ENCODE results near the gene ZBTB42.

Gene ZBTB42

DNA sequence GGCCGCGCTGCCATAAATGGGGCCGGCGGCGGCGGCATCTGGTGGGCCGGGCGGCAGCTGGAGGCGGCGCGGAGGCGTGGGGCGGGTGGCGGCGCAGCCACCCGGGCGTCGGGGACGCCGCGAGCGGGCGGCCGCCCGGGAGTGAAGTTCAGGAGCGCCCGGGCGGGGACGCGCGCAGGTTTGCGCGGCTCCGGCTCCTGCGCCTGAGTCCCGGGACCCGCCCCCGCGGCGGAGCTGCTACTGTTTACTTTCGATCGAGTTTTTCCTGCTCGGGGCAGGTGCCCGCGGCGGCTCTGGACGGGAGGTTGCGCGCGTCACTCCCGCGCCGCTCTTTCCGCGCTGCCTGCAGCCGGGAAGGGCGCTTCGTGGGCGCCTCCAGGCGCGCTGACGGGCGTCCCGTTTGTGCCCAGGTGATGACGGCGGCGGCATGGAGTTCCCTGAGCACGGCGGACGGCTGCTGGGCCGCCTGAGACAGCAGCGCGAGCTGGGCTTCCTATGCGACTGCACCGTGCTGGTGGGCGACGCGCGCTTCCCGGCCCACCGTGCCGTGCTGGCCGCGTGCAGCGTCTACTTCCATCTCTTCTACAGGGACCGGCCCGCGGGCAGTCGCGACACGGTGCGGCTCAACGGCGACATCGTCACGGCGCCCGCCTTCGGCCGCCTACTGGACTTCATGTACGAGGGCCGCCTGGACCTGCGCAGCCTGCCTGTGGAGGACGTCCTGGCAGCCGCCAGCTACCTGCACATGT, at the start of gene ZBTB42:
Gene ZBTB42, plus strand, starts transcription at position 331 of the 749 bp plus-strand sequence. Its CDS starts 97 bp downstream, at position 428.
- DNase-seq (ENCODE audit: low spot score), result no peak

DNA sequence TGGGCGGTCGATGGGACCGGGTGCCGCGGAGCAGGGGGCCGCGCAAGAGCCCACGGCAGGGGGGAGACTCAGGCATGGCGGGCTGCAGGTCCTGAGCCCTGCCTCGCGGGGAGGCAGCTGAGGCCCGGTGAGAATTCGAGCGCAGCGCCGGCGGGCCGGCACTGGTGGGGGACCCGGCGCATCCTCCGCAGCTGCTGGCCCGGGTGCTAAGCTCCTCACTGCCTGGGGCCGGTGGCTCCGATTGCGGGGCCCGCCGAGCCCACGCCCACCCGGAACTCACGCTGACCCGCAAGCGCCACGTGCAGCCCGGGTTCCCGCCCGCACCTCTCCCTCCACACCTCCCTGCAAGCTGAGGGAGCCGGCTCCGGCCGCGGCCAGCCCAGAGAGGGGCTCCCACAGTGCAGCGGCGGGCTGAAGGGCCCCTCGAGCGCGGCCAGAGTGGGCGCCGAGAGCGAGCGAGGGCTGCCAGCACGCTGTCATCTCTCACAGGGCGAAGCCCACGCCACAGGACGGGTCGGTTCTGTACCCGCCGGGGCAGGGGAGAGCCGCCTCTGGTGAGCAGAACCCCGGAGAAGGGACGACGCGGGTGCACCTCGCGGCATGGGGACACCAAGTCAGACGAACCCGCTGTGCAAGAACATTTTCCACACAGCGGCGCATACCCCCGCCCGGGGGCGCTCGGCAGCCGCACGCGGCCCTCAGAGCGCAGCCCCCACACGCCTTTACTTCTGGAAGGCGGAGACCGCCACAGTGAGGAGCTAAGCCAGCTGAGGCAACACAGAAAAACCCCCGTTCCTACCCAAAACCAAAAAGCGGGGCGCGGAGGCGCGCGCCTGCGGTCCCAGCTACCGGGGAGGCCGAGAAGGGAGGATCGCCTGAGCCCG, 49.1 kb upstream of the ZBTB42 start:
- DNase-seq (ENCODE audit: low spot score), result no peak

DNA sequence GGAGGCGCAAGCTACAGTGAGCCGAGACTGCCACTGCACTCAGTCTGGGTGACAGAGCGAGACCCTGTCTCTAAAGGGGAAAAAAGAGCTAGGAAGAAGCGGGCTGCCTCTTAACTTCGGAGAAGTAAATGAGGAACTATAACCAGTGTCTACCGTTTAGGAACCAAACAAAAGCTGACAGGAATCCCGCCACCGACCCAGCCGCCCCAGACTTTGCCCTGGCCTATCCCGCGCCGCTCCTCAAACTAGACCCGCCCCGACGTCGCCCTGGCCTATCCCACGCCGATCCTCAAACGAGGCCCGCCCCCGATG, 48.5 kb upstream of the ZBTB42 start:
- no peak for DNase-seq (ENCODE audit: low spot score)

DNA sequence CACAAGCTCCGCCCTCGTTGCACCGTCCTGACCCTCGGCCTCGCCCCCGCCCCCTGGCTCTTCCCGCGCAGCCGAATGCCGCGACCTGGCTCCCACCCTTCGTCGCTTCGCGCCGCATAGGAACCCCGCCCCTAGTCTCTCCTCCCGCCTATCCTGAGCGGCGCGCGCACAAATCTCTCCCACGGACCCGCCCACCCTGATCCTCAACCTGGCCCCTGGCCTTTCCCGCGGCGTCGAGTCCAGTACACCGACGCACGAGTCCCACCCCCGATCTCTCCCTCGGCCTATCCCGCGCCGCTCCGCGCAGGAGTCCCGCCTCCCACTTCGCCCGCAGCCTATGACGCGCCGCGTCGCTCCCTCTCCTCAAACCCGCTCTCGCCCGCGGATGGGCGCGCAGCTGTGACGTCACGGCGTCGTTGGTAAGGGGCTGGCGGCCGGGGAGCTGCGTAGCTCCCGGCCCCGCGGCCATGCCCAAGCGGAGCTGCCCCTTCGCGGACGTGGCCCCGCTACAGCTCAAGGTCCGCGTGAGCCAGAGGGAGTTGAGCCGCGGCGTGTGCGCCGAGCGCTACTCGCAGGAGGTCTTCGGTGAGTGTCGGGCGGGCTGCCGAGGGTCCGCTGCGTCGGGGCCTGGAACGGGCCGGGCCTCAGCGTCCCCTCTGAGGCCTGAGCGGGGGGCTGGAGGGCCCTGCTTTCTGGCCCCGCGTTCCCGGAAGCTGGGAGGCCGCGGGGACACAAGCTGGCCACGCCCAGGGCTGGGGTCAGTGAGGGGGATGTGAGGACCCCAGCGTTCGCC, 48.0 kb upstream of the ZBTB42 start, which contains the start of gene SIVA1:
Gene SIVA1, plus strand, starts transcription at position 413 of the 793 bp plus-strand sequence. Its CDS starts 55 bp downstream, at position 468.
- peak; percentile 99 for DNase-seq (ENCODE audit: low spot score)

DNA sequence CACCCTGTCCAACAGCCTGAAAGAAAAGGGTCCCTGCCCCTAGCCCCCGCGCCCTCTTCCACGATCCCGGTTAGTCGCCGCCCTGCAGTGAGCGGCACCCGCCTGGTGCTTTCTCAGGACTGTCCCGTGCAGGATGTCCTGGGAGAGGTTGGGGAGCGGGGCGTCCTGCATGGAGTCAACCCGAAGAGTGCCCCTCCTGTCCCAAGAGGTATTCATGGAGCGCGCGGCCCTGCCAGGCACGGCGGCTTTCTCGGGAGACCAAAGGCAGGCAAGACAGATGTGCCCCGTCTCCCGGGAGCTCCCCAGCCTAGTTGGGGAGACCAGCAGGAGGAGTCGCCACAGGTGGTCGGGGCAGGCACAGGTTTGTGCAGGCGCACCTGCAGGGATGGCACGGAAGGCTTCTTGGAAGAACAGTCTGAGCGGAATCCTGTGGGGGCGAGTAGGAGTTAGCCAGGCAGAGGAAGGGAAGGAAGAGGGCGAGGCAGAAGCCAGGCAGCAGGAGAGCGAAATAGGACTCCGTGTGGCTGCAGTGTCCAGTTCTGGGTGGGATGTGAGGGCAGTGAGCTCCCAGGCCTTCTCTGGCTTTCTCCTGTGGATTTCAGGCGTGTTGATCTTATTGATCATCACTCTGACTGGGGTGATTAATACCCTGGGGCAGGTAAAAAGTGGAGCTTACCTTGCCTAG, 47.2 kb upstream of the ZBTB42 start:
- DNase-seq (ENCODE audit: low spot score), result no peak

DNA sequence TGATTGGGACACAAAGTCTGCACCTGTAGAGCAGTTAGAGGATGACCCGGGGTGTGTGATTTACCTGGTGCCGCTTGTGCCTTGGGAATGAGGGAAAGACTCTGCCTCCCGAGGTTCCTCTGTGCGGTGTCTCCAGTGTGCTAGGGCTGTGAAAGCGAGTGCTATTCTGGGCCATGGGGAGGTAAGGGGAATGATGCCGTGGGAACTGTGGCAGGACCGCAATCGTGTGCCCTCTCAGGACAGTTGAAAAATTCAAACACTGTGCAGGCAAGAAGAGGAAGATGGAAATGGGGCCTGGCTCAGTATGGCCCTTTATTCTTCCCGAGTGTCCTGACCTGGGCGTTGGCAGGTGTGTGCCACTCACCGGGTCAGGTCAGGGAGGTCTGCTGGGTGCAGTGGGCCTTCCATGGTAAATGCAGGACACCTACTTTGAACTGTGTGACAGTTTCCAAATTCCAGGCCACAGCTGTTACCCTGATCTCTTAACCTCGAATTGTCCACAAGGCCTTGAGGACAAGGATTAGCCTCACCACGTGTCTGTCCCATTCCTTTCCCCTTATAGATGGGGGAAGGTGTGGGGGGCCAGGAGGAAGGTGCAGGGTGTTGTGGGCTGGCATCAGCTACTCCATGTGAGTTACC, 46.6 kb upstream of the ZBTB42 start:
- no peak for DNase-seq (ENCODE audit: low spot score)

DNA sequence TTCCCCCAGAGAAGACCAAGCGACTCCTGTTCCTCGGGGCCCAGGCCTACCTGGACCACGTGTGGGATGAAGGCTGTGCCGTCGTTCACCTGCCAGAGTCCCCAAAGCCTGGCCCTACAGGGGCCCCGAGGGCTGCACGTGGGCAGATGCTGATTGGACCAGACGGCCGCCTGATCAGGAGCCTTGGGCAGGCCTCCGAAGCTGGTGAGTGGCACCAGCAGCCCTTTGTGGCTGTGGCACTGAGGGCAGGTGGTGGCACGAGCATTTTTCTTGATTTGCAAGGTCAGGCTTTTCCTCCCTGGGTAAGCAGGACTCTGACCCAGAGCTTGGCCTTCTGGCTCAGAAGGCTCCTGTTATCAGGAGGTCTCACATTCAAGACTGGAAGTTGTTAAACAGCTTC, 45.3 kb upstream of the ZBTB42 start:
- DNase-seq (ENCODE audit: low spot score), result no peak

DNA sequence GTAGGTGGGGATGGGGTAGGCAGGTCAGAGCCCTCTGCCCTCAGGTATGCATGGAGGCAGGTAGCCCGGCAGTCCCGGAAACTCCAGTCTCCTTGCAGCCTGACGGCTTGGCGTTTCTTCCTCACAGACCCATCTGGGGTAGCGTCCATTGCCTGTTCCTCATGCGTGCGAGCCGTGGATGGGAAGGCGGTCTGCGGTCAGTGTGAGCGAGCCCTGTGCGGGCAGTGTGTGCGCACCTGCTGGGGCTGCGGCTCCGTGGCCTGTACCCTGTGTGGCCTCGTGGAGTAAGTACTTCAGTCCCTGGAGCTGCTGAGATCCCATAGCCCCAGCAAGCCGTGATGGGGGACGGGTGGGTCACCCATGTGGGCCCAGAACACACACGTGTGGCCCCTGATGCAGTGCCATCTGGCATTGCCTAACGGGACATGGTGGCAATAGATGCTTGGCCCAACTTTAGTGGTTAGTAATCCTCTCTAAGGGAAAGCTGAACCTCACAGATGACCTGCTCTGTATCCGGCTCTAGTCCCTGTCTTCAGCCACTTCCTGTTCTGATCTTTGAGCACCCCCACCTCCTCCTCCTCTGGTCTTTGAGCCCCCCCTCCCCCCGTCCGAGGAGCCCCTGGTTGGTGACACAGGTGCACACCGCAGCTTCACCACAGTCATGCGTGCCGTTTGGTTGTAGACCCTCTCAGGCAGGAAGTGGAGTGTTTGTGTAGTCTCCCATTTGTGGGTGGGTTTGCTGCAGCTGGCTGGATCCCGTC, 44.2 kb upstream of the ZBTB42 start:
- no peak for DNase-seq (ENCODE audit: low spot score)

DNA sequence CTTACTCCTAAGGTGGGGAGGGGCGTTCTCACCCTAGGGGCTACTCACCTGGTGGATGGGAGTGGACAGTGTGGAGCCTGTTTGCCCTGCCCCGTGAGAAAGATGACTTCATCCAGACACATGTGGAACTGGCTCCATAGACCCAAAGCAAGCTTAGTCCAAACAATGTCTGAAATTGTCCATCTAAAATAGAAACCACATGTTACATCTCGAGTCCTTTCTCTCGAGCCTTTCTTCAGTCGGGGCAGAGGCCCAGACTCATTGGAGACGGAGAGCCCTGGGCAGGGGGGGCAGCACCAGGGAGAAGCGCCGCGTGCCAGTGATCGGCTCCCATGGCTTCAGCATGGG, 43.7 kb upstream of the ZBTB42 start:
- DNase-seq (ENCODE audit: low spot score), result no peak

DNA sequence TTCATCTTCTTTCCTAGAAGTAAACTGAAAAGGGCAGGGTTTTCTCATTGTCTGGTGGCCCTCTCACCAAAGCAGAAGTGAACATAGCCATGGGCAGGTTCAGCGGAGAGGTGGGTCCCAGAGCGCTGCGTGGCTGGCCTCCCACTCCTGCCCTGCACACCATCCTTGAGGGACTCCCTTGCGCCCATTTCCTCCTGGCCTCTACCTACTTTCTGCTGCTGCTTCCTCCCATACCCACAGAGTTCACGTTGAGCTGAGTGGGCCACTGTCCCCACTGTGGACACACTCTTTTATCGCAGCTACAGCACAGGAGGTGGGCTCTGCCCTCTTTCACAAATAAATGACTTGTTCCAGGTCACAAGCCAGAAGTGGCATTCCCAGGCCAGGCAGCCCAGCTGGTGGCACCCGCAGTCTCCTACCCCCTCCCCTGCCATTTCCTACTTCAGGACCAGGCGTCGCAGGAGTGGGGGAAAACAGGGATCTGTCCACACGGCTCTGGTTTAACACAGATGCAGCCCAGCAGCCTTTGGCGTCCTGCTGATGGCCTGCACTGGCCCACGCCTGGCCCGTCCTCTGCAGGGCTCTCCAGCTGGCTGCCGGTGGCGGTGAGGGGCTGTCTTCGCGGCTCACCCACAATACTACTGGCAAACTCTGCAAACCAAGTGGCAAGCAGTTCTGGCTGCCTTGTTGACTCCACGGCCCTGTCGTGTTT, 43.1 kb upstream of the ZBTB42 start:
- no peak for DNase-seq (ENCODE audit: low spot score)

DNA sequence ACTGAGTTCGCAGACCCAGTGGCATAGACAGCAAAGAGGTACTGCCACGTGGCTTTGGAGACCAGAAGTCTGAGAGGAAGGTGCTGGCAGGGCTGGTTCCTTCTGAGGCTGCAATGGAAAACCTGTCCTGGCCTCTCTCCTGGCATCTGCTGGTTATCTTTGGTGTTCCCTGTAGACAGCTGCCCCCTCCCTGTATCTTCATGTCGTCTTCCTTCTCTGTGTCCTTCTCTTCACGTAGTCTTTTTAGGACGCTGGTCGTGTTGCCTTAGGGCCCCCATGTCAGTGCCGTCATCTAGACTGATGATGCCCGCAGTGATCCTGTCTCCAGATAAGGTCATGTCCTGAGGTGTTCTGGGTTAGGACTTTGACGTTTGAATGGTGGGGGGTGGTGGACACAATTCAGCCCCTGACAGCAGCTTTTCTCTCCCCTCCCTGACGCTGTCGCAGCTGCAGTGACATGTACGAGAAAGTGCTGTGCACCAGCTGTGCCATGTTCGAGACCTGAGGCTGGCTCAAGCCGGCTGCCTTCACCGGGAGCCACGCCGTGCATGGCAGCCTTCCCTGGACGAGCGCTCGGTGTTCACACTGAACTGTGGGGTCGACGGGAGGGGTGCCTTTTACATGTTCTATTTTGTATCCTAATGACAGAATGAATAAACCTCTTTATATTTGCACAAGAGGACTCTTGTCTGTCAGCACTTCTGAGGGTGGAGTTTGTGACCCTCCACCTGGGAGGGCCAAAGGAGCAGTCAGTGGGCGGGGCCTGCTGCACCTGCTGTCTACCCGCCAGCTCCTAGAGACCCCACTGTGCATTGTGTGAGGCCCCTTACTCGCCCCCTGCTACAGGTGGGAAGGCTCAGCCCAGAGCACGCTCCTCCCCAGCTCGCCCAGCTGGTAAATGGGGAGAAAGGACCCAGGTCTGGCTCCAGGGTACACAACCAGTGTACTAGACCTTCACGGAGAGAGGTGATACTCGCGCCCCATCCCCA, 41.6 kb upstream of the ZBTB42 start:
- no peak for DNase-seq (ENCODE audit: low spot score)

DNA sequence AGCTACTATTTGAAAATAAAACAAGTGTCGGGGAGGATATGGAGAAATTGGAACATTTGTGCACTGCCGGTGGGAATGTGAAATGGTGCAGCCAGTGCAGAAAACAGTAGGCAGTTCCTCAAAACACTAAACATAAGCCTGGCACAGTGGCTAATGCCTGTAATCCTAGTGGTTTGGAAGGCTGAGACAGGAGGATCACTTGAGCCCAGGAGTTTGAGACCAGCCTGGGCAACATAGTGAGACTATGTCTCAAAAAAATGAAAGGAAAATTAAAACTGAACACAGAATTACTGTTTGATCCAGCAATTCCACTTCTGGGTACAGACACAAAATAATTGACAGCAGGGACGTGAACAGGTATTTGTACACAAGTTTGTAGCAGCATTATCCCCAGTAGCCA, 35.4 kb upstream of the ZBTB42 start:
- DNase-seq (ENCODE audit: low spot score), result no peak

DNA sequence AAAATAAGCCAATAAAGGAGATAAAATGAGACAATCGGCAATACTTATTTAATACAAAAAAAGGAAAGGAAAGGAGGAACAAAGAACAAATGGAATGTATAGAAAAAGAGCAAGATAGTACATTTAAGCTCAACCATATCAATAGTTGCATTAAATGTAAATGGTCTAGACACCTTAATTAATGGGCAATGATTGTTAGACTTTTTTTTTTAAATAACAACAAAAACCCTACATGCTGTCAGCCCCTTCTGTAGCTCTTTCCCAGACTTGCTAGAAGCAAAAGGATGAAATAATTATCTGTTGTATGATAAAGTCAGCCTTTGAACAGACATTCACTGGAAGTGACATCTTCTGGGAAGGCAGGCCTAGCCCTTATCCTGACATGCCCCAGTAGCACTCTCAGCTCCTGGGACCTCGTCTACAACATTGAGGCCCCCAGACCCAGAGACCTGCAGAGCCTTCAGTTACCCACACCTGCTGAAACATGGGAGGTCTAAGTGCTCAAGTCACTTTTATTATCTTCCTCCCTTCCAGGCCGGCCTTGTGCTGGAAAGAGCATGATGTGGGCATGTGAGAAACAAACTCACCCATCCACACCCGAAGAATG, 34.5 kb upstream of the ZBTB42 start:
- DNase-seq (ENCODE audit: low spot score), result no peak

DNA sequence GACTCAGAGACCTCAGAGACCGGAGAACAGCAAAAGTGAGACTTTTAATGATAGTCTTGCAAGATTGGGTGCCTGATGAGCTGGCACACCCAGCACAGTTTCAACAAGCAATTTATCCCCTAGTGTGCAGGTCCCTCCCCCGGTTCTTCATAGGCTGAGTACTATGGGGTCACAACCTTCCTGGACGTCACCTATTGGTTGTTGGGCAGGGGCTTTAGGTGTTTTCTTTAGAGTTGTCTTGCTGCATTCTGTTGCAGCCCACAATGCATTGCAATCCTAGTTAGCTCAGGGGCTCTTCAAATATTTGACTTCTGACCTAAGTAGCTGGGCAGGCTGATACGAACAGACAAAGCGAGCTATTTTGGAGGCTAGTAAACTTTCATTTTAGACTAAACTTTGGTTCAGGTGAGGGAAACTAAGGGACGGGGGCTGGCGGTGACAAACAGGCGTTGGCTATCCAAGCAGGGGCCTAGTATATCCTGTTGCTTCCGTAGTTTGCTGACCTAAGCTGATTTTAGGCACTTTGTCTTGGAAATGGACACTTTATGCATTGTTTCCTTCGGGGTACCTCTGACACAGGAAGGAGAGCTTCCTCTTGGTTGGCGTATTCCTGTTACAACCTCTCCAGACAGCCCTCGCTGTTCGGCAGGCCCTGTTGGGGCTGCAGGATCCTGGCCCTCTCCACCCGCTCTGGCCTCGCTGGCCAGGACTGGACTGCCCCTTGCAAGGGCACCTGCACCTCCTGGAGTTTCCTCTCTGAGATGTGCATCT, 33.9 kb upstream of the ZBTB42 start:
- no peak for DNase-seq (ENCODE audit: low spot score)

DNA sequence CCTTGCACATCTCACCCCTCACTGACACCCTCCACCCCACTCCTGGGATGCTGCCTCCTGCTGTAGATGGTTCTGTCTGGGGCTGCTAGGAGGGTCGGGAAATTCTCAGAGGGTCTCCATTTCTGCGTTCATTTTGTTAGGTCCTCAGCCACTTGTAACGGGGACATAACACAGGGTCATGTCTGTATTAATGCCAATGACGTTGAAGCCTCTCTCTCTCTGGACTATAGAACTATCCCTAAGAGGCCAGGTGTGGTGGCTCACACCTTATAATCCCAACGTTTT, 33.3 kb upstream of the ZBTB42 start:
- DNase-seq (ENCODE audit: low spot score), result no peak

DNA sequence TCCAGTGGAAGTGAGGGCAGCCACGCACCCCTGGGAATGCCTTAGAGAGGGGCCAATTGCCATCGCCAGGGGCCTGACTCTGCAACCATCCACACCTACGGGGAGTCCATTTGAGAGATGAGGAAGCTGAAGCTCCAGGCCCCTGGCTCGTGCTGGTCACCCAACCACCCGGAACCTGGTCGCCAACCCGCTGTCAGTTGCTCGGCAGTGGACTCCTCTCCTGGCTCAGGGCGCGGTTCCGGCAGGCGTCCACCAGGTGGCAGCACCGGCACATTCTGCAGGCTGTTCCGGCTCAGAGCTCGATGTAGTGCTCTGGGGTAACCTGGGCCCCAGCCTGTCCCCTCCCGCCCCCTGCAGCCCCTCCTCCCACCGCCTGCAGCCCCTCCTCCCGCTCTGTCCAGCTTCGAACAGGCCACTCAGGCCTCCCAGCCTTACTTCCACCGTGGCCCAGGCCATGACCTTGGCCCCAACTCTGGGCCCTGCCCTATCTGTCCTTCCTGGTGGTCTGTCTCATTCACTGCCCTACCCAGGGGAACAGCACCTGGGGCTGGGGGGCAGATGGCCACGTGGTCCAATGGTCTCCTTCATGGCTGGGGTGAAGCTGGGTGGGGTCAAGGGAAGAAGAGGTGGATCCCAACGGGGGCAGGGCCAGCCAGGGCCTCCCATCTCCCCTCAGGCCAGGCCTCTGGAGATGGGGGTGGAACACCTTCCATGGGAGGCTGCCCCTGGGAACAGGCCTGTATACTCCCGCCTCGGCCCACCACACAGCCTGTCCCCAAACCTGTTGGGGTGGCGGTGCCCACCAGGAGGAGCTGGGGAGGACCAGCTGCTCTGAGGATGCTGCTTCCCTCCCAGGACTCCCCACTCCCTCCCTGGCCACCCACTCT, 32.2 kb upstream of the ZBTB42 start:
- DNase-seq (ENCODE audit: low spot score), result peak; percentile 68

Data from putamen (tissue), 1 donor.